Daoy (cell line): ENCODE measurements around the gene MOGAT2. TPM values are rescaled to one million over a fixed set of nuclear protein-coding genes. Genes with fewer than 3 reads are reported as not detected.
A peak's percentile ranks its signal among the peaks of the same experiment; 100 is the strongest.

Experiments
- DNase-seq: peaks from one replicate; pipeline ENCODE4 v3.0.0-alpha.2; 2015; ENCODE audit warnings: low read depth
- total RNA-seq: library from RNA; depleted of rRNA; stranded (reverse); fragments of >200 nt; shearing (Covaris generic); gene quantifications from 2 replicates; pipeline ENCODE4 v1.2.3, GENCODE V29; 2014

Gene MOGAT2
- total RNA-seq, 1 experiment from 2014 or later: not detected

DNA sequence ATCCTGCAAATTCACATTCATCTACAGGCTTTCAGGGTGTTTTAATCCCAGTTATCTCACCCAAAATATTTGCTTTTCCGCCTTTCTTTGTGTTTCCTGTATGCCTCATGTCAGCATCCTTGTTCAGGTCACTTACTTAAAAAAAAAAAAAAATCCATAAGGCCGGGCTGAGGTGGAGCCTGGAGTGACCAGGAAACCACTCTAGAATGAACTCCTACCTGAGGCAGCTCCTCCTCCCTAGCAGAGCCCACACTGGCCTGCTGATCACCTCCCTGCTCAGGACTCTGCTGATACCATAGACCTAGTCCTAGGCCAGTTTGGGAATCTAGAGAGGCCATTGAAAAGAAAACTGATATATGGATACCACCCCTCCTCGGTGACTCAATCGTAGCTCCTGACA is 42.2 kb downstream of the MOGAT2 start:
- no peak for DNase-seq

DNA sequence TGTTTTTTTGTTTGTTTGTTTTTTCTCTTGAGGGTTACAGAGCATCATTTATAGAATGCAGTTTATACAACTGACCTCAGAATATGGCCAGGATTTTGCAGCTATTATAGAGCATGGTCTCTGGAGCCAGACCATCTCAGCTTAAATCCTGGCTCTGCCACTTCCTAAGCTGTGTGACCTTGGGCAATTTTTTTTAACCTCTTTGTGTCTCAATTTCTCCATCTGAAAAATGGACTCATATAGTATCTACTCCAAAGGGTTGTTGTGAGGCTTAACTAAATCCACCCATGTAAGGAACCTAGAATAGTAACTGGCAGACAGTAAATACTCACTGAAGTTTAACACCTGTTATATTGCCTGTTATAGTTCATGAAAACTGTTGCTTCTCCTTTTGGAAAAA is 42.6 kb downstream of the MOGAT2 start:
- DNase-seq: no peak

DNA sequence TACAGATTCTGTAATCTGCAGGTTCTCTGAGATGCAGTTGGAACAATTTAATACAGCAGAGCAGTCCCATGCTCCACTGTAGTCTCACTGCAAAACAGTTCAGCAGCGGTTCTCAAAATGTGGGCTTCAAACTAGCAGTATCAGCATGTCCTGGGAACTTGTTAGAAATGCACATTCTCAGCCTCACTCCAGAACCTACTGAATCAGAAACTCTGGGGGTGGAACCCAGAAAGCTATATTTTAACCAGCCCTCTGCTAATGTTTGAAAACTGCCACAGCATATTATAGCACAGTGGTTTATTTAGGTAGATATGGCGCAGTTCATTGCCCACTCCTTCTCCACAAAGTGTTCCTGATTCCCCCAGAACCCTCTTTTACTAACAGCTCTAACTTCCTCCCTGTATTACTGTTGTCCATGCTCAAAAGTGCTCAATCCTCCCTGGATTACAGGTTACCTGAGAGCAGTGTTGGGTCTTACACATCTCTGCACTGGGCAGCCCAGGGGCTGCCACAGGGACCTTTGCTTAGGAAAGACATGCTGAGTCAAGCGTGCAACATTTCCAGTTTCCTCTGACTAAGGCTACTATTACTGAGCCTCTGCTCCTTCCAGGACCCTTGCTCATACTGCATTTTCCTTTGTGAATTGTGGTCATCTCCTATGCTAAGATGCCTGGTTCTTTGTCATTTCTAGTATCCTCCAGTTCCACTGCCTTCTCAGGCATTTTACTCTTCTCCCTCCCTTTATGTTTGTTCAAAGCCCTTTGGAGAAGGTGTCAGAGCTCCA is 43.3 kb downstream of the MOGAT2 start:
- peak; percentile 37 for DNase-seq

DNA sequence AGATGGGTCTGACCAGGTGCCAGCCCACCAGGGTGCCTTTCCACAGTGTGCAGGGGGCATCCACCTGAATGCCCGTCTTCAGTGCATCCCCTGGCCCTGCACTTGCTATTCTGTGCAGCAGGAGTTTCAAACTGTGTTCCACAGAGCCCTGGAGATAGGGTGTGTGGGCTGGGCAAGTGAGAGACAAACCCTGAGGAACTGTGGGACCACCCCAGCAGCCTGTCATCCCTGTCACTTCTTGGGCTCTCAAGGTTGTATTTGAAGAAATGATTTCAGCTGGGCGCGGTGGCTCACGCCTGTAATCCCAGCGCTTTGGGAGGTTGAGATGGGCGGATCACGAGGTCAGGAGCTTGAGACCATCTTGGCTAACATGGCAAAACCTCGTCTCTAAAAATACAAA is 44.5 kb downstream of the MOGAT2 start:
- no peak for DNase-seq

- DNase-seq: no peak
Observed at GRCh38 chr11:75762885-75763284, 45.2 kb downstream of the MOGAT2 start.

GRCh38 chr11:75763846-75764245 is 46.2 kb downstream of the MOGAT2 start:
- no peak for DNase-seq

DNA sequence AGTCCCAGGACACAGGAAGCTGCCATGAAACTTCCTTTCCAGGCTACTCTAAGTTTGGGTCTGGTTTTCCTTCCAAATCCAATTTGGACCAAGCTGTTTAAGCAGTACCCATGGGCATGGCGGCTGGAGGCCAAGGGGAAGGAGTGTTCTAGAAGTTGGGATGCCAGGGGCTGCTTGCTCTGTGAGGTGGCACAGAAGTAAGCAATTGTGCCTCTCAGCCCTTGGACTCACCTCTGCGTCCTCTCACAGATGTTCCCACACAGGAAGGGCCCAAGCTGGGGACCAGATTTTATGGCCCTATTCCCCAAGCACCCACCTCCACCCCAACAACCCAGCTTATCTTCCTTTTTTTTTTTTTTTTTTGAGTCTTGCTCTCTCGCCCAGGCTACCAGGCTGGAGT is 47.5 kb downstream of the MOGAT2 start:
- DNase-seq: no peak

DNA sequence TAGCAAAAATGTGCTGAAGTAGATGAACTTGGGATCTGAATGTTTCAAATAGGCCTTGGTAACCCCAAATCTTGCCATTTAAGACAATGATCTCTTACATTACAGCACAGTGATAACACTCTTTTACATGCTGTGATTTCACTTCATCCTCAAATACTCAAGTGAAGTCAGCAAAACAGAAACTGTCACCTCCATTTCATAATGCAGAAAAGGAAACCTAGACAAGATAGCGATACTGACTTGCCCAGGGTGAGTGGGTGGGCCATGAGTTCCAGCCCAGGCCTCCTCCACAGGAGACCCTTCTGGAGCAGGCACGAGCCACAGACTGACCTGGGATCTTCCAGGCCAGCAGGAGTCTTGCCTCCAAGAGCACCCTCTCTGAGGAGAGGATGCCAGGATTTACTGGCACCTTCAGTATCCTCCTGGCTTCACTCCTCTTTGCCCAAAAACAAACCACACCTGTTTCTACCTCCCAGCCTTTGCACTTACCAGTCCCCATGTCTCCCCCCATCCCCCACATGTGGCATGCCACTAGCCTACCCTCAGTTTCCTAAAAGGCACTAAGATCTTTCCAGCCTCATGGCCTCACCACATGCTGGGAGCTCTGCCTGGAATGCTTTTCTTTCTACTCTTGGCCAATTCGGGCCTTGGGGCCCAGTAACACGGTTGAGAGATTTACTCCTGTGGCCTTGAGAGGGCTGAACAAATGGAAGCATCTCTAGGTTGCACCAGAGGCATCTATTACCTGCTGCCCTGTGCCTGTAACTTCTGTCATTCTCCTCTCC is 49.0 kb downstream of the MOGAT2 start:
- no peak for DNase-seq

- DNase-seq: no peak
Observed at GRCh38 chr11:75767228-75767572, 49.6 kb downstream of the MOGAT2 start.

DNA sequence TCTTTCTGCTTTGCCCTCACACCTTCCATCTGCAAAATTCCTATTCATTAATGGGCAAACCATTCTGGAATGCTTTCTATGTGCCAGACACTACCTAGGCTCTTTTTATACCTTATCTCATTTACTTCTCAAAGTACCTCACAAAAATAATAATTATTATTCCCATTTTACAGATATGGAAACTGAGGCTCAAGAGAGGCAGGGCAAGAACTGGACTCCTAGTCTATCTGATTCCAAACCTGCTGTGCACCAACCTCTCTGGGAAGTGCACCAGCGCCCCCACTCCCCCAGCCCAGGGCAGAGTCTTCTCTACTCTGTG is 50.1 kb downstream of the MOGAT2 start:
- DNase-seq: no peak

GRCh38 chr11:75768112-75768908 is 50.7 kb downstream of the MOGAT2 start, which contains the start of gene DGAT2:
Gene DGAT2 (plus strand): TSS chr11:75768778. CDS start chr11:75768992, 214 bp downstream.
- peak; percentile 86 for DNase-seq

- no peak for DNase-seq
Observed at GRCh38 chr11:75768909-75769771, 51.5 kb downstream of the MOGAT2 start.

DNA sequence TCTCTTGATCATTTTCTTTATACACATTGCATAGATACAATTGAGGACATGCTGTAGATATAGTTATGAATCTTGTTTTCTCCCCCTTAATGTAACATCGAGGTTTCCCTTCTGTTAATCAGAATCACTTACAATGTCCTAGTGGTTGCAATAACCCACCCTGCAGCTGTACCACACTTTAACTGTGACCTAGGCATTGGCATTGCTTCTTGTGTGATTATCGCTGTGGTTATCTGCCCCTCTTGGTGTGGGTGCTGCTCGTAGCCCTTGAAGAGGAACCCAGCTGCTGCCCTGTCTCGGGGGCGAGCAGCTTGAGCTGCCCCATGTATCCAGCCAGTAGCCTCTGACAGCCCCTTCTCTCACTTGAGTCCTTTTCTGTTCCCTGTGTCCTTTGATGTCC is 52.5 kb downstream of the MOGAT2 start:
- DNase-seq: no peak

GRCh38 chr11:75771646-75772410 is 54.2 kb downstream of the MOGAT2 start:
- peak; percentile 79 for DNase-seq

DNA sequence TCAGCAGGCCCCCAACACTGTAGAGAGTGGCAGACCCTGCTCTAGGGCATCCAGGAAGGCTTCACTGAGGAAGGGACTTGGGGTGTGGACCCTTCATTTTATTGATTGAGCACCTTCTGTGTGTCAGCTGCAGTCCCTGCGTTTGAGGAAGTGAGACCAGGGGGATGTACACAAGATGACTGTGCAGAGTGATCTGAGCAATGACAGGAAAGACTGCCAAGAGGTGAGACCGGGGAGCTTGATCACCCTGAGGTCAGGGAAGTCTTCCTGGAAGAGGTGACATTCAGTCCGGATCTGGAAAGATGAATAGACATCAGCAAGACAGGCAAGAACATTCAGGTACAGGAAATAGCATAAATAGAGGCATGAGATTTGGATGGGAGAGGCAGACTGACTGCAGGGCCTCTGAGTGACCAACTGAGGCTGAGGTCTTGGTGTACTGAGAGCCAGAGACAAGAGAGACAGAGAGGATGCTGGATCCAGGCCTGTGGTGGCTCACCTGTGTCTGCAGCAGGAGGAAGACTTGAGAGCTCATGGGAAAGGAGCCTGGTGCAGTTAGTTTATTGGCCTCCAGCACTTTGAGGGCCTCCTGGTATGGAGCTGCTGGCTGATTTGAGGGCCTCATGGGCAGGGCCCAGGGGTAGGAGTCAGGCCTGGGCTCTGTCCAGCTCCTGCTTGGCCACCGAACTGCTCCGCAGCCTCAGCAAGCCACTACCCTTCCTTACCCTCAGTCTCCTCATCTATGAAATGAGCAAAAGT is 56.1 kb downstream of the MOGAT2 start:
- no peak for DNase-seq

DNA sequence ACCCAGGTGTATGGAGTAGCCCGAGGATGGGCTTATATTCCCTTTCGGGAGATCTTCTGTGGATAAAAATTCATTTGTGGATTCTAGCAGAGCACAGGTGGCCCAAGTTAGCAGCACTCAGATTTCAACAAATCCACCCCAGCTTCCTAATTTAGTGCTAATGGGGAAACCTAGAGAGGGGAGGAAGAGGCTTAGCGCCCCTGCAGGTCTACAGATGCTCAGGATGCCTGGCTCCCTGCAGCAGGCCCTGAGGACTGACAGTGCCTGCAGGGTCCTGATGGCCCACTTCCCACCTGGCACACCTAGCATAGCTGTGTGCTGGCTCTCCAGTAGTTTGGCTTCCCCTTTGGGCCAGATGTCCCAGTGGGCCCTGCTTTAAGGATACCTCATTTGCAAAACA is 57.4 kb downstream of the MOGAT2 start:
- no peak for DNase-seq

- DNase-seq: no peak
Observed at GRCh38 chr11:75776546-75776945, 58.9 kb downstream of the MOGAT2 start.

DNA sequence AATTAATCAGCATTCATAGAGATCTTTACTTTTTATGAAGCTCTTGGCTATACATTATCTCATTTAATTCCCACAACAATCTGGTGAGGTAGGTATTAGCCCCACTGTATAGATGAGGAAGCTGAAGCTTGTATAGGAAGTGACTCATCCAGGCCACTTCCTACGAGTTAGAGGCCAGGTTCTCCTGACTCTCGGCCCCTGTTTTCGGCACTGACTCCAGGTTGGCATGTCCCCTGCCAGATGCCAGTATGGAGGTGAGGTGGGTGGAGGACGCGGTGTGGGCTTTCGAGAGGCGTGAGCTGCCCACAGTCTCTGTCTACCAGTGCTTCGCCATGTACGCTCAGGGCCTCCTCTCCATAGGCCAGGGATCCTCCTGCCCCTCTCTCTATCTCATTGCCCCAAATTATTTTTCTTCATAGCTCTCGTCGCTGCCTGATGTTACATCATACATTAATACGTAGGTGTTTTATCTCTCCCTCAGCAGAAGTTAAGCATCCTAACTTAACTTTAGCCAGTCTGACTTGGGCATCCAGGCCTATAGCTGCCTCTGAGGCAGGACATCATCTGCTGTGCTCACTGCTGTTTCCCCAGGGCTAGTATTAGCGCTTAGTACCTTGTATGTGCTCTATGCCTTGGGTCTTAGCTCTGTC is 59.9 kb downstream of the MOGAT2 start:
- peak; percentile 25 for DNase-seq

DNA sequence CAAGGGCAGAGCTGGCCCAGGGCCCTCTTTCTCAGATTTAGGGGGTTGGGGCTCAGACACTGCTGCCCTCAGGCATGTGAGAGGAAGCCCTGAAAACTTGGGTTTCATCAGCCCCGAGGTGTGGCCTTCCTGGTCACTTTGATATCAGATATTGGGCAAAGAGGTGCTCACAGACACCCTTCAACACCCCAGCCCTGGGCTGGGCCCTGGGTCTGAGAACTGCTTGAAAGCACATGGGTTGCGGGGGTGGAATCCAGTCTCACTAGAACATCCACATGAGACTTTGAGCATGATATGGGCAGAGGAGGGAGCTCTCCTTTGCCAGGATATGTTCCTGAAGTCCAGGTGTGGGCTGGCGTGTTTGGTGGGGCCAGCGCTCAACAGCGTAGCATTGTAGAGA is 61.3 kb downstream of the MOGAT2 start:
- DNase-seq: no peak

DNA sequence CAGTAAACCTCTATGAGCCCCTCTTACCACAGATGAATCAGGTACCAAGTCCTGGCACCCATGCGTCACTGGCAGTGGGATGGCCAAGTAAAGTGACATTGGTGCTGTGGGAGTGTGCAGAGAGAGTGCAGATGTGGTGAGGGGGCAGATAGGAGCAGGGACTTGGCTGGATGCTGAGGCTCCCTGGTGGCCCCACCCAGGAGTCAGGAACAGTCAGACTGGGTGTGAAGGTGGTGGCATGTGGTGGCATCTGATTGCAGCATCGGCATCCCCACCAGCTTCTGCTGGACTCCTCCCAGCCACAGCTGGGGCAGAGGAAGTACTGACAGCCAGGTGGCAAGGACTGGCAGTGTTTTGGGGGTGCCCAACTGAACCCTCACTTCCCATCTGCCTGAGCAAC is 62.3 kb downstream of the MOGAT2 start:
- DNase-seq: no peak
